Stimulated activated CD4-positive, alpha-beta T cell treated with anti-CD3 and anti-CD28 coated beads, Interleukin-15, amount 100 ng/mL, for 1 hour (primary cell): ENCODE measurements around the gene SHISA9.
"Not testable (repeated sequence)": the region's sequence is repeated elsewhere in the genome, so short reads cannot be mapped to it uniquely, and the experiment has no call there.

ENCODE experiments used
- DNase-seq, 2 donors: peaks; one replicate each; pipeline ENCODE4 v3.0.0-alpha.2; 2020; ENCODE audit warnings: low read depth in 1 of 2, low spot score in 1 of 2

SHISA9 gene

GRCh38 chr16:12901597-12902461 is at the start of gene SHISA9:
SHISA9 (plus strand) TSS chr16:12901598.
- no peak for DNase-seq

GRCh38 chr16:12853972-12854371 is 47.4 kb upstream of the SHISA9 start:
- no peak for DNase-seq

- not testable (repeated sequence) for DNase-seq
These were observed 44.0 kb upstream of the SHISA9 start for GRCh38 chr16:12857435-12857834.

GRCh38 chr16:12862327-12862726 is 39.1 kb upstream of the SHISA9 start:
- no peak for DNase-seq

GRCh38 chr16:12862941-12863340 is 38.5 kb upstream of the SHISA9 start:
- no peak for DNase-seq

GRCh38 chr16:12866981-12867551 is 34.3 kb upstream of the SHISA9 start:
- DNase-seq: no peak

GRCh38 chr16:12868169-12868568 is 33.2 kb upstream of the SHISA9 start:
- no peak for DNase-seq

GRCh38 chr16:12868788-12869187 is 32.6 kb upstream of the SHISA9 start:
- no peak for DNase-seq

- DNase-seq: no peak
These were observed 31.5 kb upstream of the SHISA9 start for GRCh38 chr16:12869698-12870427.

- no peak for DNase-seq
These were observed 29.6 kb upstream of the SHISA9 start for GRCh38 chr16:12871784-12872183.

GRCh38 chr16:12874186-12874585 is 27.2 kb upstream of the SHISA9 start:
- DNase-seq: no peak

GRCh38 chr16:12876778-12877177 is 24.6 kb upstream of the SHISA9 start:
- no peak for DNase-seq

- DNase-seq: no peak
These were observed 22.4 kb upstream of the SHISA9 start for GRCh38 chr16:12878973-12879372.

GRCh38 chr16:12879812-12880211 is 21.6 kb upstream of the SHISA9 start:
- DNase-seq: no peak

GRCh38 chr16:12881182-12881581 is 20.2 kb upstream of the SHISA9 start:
- no peak for DNase-seq

- no peak for DNase-seq
These were observed 19.7 kb upstream of the SHISA9 start for GRCh38 chr16:12881740-12882139.

- DNase-seq: no peak
These were observed 15.7 kb upstream of the SHISA9 start for GRCh38 chr16:12885742-12886141.

GRCh38 chr16:12891836-12892235 is 9.6 kb upstream of the SHISA9 start:
- DNase-seq: no peak

GRCh38 chr16:12893050-12893750 is 8.2 kb upstream of the SHISA9 start:
- DNase-seq: no peak

GRCh38 chr16:12896562-12896961 is 4.8 kb upstream of the SHISA9 start:
- no peak for DNase-seq

GRCh38 chr16:12898551-12898950 is 2.8 kb upstream of the SHISA9 start:
- no peak for DNase-seq
